Testis (tissue), 2 donors: ENCODE measurements around the gene CD72.

Experiments
- POLR2A ChIP-seq: fragments of 450-650 bp; IDR thresholded peaks from one replicate; pipeline ENCODE4 v1.6.1; 2017; ENCODE audit warnings: antibody characterized with exemption, mild to moderate bottlenecking, moderate library complexity
- TF ChIP-seq, protein P1 (sequence below), 3 experiments: fragments of 450-650 bp in 2 of 3; fragments of 200-600 bp in 1 of 3; sonication (generic) in 1 of 3; IDR thresholded peaks; one replicate each; pipeline ENCODE4 v1.5.1; 2016 to 2019; ENCODE audit warnings: antibody characterized with exemption in 3 of 3, mild to moderate bottlenecking in 2 of 3, moderate library complexity in 1 of 3

DNA sequence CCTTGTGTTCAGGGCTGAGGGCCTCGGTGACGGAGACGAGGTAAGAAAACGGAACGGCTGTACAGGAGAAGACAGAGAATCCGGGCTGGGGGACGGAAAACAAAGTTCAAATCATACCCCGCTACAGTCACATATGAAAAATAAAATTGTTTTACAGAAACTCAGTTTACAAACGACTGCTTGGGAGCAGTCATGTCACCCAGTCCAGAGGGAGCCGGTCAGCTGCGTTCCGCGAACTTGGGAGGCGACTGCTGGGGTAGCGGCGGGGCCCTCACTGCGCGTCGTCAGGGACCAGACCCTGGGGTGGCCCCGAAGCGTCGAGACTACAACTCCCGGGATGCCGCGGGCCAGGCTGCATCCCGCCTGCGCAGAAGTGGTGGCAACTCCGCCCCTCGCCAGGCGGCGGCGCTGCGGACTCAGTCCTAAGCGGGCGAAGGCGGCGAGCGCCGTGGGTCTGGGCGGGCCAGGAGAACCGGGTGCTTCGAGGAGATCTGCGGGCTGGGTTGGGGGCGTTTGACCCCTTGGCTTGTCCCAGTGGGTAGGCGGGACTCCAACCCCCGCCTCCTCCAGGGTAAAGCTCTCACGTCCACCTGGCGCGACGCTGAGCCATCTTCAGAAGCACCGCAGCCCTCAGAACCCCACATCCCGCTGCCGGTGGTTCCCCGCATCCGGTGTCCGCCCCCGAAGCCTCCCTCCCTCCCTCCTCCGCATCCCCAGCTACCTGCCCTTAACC is 28.5 kb upstream of the CD72 start:
- TF ChIP-seq, protein P1, sequence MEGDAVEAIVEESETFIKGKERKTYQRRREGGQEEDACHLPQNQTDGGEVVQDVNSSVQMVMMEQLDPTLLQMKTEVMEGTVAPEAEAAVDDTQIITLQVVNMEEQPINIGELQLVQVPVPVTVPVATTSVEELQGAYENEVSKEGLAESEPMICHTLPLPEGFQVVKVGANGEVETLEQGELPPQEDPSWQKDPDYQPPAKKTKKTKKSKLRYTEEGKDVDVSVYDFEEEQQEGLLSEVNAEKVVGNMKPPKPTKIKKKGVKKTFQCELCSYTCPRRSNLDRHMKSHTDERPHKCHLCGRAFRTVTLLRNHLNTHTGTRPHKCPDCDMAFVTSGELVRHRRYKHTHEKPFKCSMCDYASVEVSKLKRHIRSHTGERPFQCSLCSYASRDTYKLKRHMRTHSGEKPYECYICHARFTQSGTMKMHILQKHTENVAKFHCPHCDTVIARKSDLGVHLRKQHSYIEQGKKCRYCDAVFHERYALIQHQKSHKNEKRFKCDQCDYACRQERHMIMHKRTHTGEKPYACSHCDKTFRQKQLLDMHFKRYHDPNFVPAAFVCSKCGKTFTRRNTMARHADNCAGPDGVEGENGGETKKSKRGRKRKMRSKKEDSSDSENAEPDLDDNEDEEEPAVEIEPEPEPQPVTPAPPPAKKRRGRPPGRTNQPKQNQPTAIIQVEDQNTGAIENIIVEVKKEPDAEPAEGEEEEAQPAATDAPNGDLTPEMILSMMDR (IDR thresholded peaks at IDR 0.05), result peak; percentile 92 to 98 (median 94)
- peak; percentile 50 for TF ChIP-seq POLR2A
